Thymus (tissue), 11 donors: ENCODE results near the gene TDRD9. TPM values are rescaled to one million over a fixed set of nuclear protein-coding genes. Genes with fewer than 3 reads are reported as not detected.
"Not testable (repeated sequence)": the region's sequence is repeated elsewhere in the genome, so short reads cannot be mapped to it uniquely, and the experiment has no call there.

Experiments used
- DNase-seq, 9 donors: peaks; one replicate each; pipeline ENCODE4 v3.0.0-alpha.2; 2013; ENCODE audit warnings: low spot score in 9 of 9, low read depth in 6 of 9, missing footprints in 1 of 9
- H3K27ac ChIP-seq, 2 donors: one replicate each; pipeline ENCODE4 v1.5.1; 2013; ENCODE audit warnings: control low read depth in 1 of 2, low read depth in 1 of 2, low read length in 1 of 2, mild to moderate bottlenecking in 1 of 2, moderate library complexity in 1 of 2
- H3K27me3 ChIP-seq, 2 donors: one replicate each; pipeline ENCODE4 v1.5.1; 2013; ENCODE audit warnings: low read length in 1 of 2; ENCODE audit not compliant: control insufficient read depth in 2 of 2, insufficient read depth in 1 of 2
- H3K36me3 ChIP-seq, 2 donors: one replicate each; pipeline ENCODE4 v1.5.1; 2013; ENCODE audit warnings: low read length in 1 of 2, mild to moderate bottlenecking in 1 of 2, moderate library complexity in 1 of 2; ENCODE audit not compliant: control insufficient read depth in 2 of 2, insufficient read depth in 2 of 2
- H3K4me1 ChIP-seq, 2 donors: one replicate each; pipeline ENCODE4 v1.5.1; 2013; ENCODE audit warnings: low read length in 2 of 2; ENCODE audit not compliant: control insufficient read depth in 2 of 2, insufficient read depth in 2 of 2
- H3K4me3 ChIP-seq, 2 donors: one replicate each; pipeline ENCODE4 v1.5.1; 2013; ENCODE audit warnings: low read length in 2 of 2, control low read depth in 1 of 2, mild to moderate bottlenecking in 1 of 2
- H3K9me3 ChIP-seq, 2 donors: one replicate each; pipeline ENCODE4 v1.5.1; 2013; ENCODE audit warnings: low read length in 1 of 2, mild to moderate bottlenecking in 1 of 2; ENCODE audit not compliant: control insufficient read depth in 2 of 2, insufficient read depth in 1 of 2
- WGBS: extraction: QIAGEN DNeasy Blood & Tissue Kit; methylation state at CpG from one replicate; pipeline ENCODE4 v1.1.7; 2013; 5-methylcytosine and 5-hydroxymethylcytosine counted together
- polyA plus RNA-seq: library from polyadenylated mRNA; stranded (reverse); fragments of 200-250 nt; gene quantifications from one replicate; pipeline ENCODE4 v1.2.3, GENCODE V29; 2013
- total RNA-seq: library from RNA; stranded (reverse); fragments of 120-200 nt; gene quantifications from one replicate; pipeline ENCODE4 v1.2.4, GENCODE V29; 2013
- donor health status: healthy.

The TDRD9 gene
- total and polyA plus RNA-seq, 2 donors: 0.76 to 3.8 TPM

GRCh38 chr14:103884854-103885253, 43.4 kb upstream of the TDRD9 start:
- H3K27ac ChIP-seq: no peak overlapping the region
- peaks cover 0 to 2% of the 10 kb centered on the region in 2 donors for H3K9me3 ChIP-seq
- no peaks in the 10 kb centered on the region for H3K36me3 ChIP-seq
- H3K27me3 ChIP-seq: peaks cover 2 to 4% of the 10 kb centered on the region in 2 donors
- no peak for DNase-seq
- H3K4me1 ChIP-seq: peaks cover 0 to 9% of the 10 kb centered on the region in 2 donors
- no peak overlapping the region for H3K4me3 ChIP-seq
- 96% methylated on average over 9 of the region's 9 CpGs for WGBS

DNA sequence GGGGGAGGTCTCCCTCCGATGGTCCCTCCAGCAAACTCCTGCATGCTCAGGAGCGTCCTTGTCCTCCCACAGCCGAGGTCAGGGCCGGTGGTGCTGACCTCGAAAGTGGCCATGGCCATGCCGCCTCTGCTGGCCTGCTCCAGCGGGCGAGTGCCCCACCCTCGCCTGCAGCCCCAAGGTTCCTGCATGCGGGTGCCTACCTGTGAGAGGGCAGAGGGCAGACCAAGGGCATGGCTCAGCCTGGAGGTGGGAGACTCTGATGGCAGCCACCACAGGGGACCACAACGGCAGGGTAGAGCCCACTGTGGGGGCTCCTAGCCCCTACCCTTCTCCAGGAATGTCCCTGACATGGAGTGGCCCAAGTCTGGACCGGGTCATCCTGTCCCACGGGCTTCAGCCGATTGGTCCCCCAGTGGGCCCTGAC, 42.7 kb upstream of the TDRD9 start:
- Histone ChIP-seq H3K27ac (no peak overlapping the region), H3K9me3 (peaks cover 0 to 2% of the 10 kb centered on the region in 2 donors), H3K4me3 (no peak overlapping the region), H3K36me3 (no peaks in the 10 kb centered on the region), H3K27me3 (peaks cover 0 to 3% of the 10 kb centered on the region in 2 donors), H3K4me1 (peaks cover 0 to 3% of the 10 kb centered on the region in 2 donors)
- DNase-seq: no peak
- 94% methylated on average over 14 of the region's 14 CpGs for WGBS

DNA sequence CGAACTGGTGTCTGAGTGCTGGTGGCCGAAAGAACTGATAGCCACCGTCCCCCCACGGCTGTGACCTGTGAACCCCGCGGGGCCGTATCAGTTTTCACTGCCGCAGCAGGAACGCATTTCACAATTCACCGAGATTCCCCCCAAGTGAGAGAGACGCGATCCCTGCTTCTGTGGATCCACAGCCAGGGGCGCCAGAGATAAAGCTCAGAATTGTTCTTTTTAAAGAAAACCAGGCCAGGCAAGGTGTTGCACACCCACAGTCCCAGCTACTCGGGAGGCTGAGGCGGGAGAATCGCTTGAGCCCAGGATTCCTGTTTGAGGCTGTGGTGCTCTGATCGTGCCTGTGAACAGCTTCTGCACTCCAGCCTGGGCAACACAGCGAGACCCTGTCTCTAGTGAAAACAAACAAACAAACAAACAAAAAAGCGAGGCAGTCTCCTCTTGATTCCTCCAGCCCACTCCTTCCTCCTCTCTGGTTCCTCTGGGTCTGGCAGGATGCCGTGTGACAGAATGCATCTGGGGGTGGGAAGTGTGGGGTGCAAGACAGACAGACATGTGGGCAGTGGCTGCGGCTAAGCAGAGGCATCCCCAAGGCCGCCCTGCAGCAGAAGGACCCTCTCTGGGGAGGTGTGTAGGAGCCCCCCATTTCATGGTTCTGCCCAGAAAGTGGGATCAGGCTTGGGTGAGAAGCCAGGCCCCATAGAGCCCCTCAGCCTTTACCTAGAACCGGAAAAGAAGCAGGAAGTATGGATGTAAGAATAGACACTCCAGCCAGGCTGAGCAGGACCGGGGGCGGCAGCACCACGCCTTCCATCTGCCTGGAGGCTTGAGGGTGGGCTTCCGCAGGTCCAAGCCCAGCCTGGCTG, 41.7 kb upstream of the TDRD9 start:
- H3K4me3 ChIP-seq: no peak overlapping the region
- no peaks in the 10 kb centered on the region for H3K36me3 ChIP-seq
- H3K27me3 ChIP-seq: no peaks in the 10 kb centered on the region
- H3K4me1 ChIP-seq: no peaks in the 10 kb centered on the region
- no peaks in the 10 kb centered on the region for H3K9me3 ChIP-seq
- H3K27ac ChIP-seq: no peak overlapping the region
- WGBS: 87% methylated on average over 27 of the region's 27 CpGs
- no peak for DNase-seq

DNA sequence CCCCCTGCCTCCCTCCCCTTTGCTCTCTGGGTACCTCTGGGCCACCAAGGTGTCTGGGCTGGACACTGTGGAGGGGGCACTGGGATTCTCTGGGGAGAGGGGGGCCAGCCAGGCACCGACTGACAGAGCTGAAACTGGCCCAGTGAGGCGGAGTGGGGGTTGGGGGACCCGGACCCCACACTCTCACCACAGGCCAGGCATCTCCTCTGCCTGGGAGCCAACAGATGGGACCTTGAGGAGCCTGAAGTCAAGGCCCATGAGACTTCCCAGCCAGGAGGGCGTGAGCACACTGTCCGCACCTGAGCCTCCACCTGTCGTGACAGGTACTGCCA, 41.1 kb upstream of the TDRD9 start:
- no peak overlapping the region for H3K27ac ChIP-seq
- 96% methylated on average over 6 of the region's 6 CpGs for WGBS

DNA sequence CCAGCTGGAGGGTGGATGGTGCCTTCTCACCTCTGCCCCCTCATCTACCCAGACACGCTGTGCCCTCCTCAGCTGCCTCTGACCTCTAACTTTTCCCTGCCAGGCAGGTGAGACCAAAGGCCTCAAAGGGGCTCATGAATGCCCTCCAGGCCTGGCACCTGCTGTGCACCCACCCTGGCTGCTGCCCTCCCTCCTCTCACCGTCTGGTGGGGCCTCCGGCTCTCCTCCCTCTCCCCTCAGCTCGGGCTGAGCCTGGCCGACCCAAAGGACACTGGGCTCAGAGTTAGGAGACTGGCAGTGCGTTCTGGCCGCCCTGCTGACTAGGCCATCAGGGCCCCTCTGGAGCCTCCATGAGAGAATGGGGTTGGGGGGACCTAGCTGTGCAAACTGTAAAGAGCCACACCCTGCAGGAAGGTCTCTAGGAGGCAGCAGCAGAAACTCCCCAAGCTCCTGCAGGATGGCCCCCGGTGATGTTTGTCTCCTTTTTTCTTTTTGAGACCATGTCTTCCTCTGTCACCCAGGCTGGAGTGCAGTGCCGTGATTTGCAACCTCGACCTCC, 40.6 kb upstream of the TDRD9 start:
- Histone ChIP-seq H3K4me3 (no peak overlapping the region), H3K4me1 (no peaks in the 10 kb centered on the region), H3K27me3 (no peaks in the 10 kb centered on the region), H3K36me3 (no peaks in the 10 kb centered on the region), H3K9me3 (no peaks in the 10 kb centered on the region), H3K27ac (no peak overlapping the region)
- DNase-seq: no peak
- 84% methylated on average over 10 of the region's 10 CpGs for WGBS

More for the DNA sequence above, 41.1 kb upstream of the TDRD9 start:
- Histone ChIP-seq H3K27me3 (no peaks in the 10 kb centered on the region), H3K36me3 (no peaks in the 10 kb centered on the region), H3K9me3 (no peaks in the 10 kb centered on the region), H3K4me1 (no peaks in the 10 kb centered on the region), H3K4me3 (no peak overlapping the region)
- no peak for DNase-seq

- H3K9me3 ChIP-seq, H3K36me3 ChIP-seq, DNase-seq, H3K4me1 ChIP-seq, H3K27me3 ChIP-seq, H3K27ac ChIP-seq, H3K4me3 ChIP-seq: not testable (repeated sequence)
- WGBS: 94% methylated on average over 5 of the region's 8 CpGs
Observed at GRCh38 chr14:103889002-103889312, 39.3 kb upstream of the TDRD9 start.

DNA sequence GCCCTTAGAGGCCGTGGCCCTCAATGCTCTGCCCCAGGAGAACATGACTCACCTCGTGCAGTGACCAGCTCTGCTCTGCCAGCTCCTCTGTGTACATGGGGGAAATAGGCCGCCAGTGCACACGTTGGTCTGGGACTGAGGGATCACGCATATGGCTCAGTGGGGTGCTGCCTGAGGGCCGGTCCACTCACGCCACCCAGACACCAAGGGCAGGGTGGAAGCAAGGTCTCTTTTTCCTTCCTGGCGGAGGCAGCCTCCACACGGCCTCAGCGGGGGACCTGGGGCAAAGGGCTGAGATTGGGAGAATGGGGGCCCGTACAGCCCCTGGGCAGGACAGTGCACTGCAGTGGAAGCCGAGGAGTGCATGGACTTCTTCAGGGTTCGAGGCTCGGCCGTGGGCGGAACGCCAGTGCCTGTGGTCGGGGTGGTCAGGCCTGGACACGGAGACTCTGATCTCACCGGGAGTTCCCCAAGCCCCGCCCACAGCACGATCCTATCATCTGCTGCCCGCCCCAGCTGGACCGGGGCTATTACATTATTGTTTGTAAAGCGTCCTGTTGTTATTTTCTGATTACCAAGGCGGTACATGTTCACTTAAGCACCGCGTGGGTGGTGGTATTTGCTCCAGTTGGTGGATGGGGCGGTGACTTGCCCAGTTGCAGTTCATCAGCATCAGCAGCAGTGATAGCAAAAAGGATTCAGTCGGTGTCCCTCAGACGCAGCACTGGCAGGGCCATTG, 38.8 kb upstream of the TDRD9 start:
- Histone ChIP-seq H3K27me3 (no peaks in the 10 kb centered on the region), H3K9me3 (no peaks in the 10 kb centered on the region), H3K27ac (no peak overlapping the region), H3K4me1 (no peaks in the 10 kb centered on the region), H3K4me3 (no peak overlapping the region), H3K36me3 (no peaks in the 10 kb centered on the region)
- no peak for DNase-seq
- WGBS: 94% methylated on average over 31 of the region's 31 CpGs

- Histone ChIP-seq H3K9me3 (no peaks in the 10 kb centered on the region), H3K27ac (no peak overlapping the region), H3K36me3 (no peaks in the 10 kb centered on the region), H3K4me1 (no peaks in the 10 kb centered on the region), H3K4me3 (no peak overlapping the region), H3K27me3 (no peaks in the 10 kb centered on the region)
- DNase-seq: no peak
- 96% methylated on average over 10 of the region's 10 CpGs for WGBS
Observed at GRCh38 chr14:103890052-103890371, 38.2 kb upstream of the TDRD9 start.
